HG03432 (cell line): ENCODE results near the gene CYP26A1.
"Not testable (repeated sequence)": the region's sequence is repeated elsewhere in the genome, so short reads cannot be mapped to it uniquely, and the experiment has no call there.

Experiments
- ATAC-seq: cut with Tn5 transposase; IDR thresholded peaks from one replicate; pipeline ENCODE4 v1.9.1; 2021; ENCODE audit warnings: mild to moderate bottlenecking, moderate library complexity; ENCODE audit not compliant: unreplicated experiment

The CYP26A1 gene

DNA sequence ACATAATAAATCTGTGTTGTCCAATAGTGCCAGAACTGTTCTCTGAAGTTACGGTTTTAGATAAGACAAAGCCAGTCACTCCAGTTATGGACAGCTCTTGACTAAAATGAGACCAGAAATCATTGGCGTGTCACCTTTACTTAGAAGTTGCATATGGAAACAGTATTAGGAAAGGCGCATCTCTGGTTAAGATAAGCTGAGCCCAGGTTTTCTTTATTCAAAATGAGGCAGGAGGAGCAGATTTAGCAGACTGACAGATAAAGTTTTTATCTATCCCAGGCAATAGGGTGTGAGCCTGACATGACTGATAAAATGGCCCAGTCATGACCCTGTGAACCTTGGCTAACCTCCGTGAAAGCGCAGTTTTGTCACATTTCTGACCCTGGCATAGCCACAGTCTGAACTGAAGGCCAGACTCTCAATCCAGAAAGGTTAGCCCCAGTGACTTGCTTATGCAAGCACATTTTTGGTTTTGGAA lies 4.2 kb downstream of the CYP26A1 start:
- ATAC-seq, result no peak

DNA sequence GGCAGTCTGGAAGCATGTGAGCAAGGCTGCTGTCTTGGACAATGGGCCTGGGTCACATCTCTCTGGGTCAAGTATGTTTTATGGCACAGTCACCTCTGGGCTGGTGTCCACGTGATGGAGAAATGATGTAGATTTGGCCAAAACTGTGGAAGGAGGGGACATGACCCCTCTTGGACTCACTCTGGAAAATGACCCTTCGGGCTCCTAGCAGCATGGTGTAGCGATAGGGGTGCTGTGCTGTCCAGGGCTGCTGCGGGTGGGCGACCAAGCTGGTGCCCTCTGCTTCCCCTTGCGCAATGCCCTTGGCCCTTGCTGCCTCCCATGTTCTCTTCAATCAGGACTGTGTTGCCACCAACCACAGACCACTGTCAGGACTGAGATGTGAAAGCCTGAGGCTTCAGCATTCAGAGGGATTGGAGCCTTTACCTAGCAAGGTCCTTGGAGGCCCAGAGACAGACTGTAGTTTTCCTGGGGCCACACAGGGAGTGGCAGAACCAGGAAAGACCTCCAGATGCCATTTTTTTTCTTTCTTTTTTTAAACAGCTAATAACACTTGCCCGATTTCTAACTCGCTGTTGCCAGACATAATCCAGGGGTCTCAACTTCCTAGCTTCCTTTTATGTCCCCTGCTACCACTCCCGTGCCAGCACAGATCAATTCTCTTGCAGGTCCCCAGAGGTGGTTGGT lies 6.1 kb downstream of the CYP26A1 start:
- ATAC-seq, result no peak

DNA sequence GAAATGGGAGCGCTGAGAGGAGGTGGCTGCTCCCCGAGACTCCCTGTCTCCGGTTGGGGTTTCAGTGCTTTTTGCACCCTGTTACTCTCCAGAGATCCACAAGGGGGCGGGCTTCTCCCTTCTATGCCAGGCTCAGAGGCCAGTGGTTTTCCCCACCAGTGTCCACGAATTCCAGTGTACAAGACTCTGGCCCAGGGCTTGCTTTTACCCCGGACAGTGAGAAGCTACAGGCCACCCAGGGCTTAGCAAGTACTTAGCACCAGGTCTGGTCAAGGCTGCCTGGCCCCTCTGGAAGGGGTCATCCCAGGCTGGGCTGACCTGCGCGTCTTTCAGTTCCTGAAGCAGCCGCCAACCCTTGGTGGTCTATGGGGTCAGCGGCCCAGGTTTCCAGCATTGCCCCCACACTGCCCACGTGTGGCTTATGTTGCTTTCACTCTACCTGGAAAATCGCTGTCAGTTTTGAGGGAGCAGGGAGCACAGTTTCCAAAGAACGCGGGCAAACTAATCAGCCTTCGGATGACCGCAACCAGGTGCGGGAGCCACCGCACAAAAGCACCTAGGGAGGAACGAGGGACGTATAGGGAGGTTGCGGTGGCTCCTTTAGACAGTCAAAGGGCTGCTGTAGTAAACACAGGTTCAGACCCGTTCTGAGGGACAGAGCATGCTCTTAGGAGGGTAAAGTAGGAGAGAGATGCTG lies 6.8 kb downstream of the CYP26A1 start:
- ATAC-seq, result no peak

DNA sequence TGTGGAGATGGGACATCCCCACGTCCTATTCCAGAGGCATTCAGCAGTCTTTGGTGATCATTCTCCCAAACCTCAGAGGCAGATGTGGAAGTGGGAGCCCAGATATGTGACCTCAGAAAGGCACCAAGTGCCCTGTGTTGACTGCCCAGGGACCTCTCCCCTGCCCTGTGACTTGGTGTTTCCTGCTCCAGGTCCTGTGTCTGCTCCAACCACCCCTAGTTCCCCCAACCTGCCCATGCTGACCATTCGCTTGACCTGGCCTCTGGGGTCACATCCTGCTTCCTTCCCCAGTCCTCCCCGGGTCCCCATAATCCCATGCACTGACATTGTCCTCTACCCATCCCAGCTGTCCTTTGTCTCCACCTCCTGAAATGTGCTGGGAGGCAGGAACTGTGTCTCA lies 7.6 kb downstream of the CYP26A1 start:
- no peak for ATAC-seq

DNA sequence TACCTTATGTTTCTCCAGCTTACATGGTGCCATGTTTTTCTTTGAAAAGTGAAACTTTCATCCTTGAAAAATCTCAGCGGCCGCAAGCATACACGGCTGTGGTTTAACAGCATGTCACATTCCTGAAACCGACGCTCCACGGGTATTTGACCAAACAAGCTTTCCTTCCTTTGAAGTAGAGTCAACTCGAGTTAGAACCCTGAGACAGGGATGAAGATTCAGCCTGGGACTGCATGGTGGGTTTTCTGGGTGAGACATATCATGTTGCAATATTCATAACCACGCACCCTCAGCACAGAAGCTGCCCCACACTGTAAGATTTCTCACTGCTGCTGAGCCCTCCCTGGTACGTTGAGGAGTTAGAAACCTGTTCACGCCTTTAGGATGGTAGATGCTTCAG lies 8.1 kb downstream of the CYP26A1 start:
- no peak for ATAC-seq

DNA sequence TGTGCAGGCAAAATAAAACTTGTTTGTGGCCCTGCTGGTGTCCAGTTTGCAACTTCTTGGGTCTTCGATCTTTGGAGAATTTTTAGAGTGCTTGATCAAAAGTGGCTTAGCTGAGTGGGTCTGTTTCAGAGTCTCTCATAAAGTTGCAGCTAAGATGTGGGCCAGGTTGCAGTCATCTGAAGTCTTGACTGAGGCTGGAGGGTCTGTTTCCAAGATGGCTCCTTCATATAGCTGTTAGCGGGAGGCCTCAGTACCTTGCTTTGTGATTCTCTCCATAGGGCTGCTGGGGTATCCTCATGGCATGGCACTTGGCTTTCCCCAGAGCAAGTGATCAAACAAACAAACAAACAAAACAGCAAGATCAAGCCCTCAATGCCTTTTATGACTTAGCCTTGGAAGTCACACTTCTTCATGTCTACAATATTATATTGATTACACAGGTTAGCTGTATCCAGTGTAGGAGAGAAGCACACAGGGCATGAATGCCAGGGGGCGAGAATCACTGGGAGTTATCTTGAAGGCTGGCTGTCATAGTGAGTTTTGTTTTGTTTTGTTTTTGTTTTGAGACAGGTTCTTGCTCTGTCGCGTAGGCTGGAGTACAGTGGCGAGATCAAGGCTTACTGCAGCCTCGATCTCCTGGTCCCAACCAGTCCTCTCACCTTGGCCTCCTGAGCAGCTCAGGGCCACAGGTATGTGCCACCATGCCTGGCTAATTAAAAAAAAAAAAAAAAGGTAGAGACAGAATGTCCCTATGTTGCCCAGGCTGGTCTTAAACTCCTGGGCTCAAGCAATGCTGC lies 10.2 kb downstream of the CYP26A1 start:
- no peak for ATAC-seq

DNA sequence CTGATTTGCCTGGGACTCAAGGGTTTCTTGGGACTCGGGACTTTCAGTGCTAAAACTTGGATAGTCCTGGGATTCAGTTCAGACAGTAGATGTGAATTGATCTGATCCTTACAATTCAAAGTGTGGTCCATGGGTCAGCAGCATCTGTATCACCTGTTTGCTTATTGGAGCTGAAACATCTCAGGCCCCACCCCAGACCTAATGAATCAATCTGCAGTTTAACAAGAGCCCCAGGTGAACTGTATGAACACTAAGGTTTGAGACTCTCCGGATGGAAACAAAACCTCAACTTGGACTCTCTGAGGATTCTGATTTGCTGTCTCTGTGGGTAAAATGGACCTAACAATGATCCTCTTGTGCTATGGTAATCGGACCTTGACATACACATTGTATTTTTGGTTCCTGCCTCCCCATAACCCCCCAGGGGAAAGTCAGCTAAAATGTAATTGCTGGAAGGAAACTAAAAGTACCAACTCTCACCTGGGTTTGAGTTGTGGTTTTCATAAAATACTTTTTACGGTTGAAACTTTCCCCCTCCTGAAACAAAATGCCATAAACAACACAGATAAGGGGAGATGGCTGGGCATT lies 11.7 kb downstream of the CYP26A1 start:
- no peak for ATAC-seq

DNA sequence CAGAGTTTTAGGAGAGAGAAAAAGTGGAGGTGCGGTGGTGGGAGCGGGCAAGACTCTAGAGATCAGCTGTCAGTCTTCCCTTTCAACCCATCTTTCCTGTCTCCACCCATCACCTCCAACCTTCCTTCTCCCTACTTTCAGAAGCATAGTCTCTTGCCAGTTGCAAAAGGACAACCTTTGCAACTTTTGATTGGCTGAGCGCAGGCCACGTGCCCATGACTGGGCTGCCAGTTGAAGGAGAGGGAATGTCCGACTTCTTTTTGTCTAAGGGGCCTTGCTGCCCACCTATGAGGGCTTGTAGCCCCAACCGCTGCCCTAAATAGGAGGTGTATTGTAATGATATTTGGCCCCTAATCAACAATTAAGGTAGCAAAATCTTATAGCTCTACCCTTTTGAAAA lies 12.6 kb downstream of the CYP26A1 start:
- no peak for ATAC-seq

DNA sequence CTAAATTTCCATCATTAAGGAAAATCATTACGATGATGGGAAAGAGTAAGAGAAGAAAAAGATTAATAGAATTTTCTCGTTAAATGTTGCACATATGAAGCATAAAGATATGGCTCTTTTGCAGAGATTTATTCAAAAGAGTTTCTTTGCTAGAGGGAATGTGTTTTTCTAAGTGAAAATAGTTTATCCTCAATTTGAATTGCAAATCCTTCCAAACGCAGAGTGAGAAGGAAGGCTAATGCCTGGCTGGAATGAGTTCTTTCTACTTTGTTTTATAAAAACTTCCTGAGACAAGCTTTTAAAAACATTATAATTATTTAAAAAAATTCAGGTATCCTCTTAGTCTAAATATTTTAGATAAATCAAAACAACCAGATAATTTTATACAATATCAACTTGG lies 14.2 kb downstream of the CYP26A1 start:
- no peak for ATAC-seq

DNA sequence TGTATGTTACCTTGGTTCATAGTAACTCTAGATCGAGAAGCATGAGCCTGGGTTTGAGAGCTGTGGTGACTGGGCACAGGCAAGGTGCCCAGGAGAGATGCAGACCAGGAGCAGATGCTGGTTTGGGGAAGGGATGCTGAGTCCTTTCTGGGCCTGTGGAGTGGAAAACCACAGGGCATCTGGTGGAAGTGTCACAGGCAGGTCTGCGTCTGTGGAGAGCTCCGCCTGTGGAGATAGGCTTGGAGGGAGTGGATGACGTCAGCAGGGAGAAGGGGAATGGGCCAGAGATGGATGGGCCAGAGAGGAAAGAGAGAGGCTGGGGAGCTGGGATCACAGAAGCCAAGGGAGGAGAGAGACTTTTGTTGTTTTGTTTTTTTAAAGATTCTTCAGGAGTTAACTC lies 14.8 kb downstream of the CYP26A1 start:
- ATAC-seq, result no peak

DNA sequence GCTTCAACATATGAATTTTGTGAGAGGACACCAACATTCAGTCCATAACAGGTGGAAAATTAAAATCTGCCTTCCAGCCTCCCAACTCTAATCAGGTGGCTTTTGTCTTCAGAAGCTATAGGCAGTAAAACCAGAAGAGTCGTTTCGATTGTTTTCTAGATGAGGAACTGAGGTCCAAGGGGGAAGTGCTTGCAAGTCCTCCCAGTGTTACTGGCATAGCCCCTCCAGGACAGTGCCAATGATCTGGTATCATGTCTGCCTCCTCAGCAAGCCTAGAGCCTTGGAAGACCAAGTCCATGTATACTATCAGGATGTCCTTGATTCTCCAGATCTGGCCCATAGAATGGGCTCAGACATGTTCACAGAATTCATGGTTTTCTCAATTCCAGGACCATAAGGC lies 16.9 kb downstream of the CYP26A1 start:
- no peak for ATAC-seq

DNA sequence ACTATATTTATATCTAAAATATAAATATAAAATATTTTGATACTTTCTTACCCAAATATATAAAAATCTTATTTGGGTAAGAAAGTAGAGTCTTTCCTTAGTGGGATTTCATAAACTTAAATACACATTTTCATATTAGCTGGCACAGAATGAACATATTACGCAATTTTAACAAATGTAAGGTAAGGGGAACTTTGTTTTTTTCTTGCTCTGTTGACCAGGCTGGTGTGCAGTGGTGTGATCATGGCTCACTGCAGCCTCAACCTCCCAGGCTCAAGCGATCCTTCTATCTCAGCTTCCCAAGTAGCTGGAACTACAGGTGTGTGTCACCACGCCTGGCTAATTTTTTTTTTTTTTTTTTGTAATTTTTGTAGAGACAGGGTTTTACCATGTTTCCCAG lies 18.3 kb downstream of the CYP26A1 start:
- ATAC-seq, result no peak

DNA sequence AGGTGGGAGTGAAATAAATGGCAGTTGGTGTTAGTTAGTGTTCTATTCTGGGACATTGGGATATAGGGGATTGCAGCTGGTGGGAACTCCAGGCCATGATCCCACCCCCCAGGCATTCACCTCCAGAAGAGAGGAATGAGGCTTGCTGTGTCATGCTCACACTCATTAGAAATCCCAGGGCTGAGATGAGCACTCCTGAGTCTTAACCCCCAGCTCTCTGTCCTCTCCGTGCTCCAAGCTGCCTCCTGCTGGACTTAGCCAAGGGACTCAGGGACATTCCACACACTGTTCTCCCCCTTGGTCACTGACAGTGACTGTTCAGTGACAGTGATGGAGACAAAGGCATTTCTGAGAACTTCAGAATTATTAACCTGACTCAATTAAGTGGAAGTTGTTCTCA lies 21.5 kb downstream of the CYP26A1 start:
- no peak for ATAC-seq

DNA sequence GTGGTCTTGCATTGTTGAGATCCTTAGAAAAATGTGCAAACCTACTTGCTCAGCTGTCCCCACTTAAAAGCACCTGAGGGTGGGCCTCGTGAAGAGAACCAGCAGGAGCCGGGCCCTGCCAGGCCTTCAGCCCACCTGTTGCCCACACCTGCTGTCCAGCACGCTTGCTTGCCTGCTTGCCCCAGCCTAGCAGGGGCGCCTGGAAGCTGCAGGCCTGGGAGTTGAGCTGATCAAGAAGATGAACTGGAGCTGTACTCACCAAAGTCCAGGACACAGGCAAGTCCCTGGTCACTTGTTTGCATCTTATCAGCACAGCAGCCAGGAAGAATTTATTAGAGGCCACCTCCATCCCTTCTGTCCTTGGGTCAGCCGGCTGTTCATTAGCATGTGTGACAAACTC lies 23.2 kb downstream of the CYP26A1 start:
- ATAC-seq, result no peak

DNA sequence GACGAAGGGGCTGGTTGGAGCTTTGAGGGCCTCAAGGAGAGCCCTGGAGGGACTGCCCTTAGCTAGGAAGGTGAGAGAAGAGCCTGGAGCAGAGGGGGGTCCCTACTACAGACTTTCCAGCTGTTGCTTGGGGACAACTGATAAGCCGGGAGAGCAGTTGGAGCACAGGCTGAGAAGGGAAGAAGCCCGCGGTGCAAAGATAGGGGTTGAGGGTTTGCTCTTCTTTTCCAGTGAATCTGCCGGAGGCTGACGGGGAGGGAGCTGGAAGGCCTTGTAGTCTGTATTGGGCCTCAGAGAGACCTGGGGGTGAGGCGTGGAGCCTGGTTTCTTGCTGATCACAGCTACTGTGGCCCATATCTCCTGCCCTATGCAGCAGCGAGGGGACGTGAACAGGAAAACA lies 23.7 kb downstream of the CYP26A1 start:
- no peak for ATAC-seq

DNA sequence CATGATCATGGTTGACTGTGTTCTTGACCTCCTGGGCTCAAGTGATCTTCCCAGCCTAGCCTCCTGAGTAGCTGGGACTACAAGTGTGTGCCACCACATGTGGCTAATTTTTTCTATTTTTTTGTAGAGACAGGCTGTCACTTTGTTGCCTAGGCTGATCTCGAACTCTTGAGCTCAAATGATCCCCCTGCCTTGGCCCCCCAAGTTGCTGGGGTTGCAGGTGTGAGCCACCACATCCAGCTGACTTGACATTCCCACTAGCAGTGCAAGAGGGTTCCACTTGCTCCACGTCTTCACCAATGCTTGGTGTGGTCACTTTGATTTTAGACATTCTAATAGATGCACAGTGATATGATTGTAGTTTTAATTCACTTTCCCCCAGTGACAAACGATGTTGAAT lies 25.1 kb downstream of the CYP26A1 start:
- no peak for ATAC-seq

DNA sequence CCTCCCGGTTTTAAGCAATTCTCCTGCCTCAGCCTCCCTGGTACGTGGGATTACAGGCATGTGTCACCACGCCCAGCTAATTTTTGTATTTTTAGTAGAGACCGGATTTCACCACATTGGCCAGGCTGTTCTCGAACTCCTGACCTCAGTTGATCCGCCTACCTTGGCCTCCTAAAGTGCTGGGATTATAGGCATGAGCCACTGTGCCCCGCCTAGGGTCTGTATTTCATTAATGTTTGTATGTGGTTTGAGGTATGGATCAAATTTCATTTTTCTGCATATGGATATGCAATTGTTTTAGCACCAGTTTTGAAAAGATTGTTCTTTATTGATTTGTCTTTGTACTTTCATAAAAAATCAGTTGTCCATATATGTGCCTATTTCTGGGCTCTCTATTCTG lies 26.0 kb downstream of the CYP26A1 start:
- ATAC-seq, result no peak

DNA sequence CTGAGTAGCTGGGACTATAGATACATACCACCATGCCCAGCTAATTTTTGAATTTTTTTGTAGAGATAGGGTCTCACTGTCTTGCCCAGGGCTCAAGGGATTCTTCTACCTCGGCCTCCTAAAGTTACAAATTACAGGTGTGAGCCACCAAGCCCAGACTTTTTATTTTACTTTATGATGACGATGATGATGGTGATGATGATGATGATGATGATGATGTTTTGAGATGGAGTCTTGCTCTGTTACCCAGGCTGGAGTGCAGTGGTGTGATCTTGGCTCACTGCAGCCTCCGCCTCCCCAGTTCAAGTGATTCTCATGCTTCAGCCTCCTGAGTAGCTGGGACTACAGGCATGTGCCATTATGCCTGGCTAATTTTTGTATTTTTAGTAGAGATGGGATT lies 27.5 kb downstream of the CYP26A1 start:
- ATAC-seq, result not testable (repeated sequence)

DNA sequence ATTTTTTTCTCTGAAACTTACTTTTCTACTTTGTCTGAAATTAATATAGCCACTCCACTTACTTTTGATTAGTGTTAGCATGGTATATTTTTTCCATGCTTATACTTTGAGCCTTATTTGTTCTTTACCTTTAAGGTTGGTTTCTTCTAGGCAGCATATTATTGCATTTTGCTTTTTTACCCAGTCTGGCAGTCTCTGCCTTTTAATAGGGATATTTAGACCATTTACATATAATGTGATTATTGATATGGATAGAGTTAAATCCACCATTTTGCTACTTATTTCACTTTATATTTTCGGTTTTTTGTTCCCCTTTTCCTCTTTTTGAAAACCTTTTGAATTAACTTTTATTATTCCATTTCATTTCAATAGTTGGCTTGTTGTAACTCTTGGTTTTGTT lies 30.3 kb downstream of the CYP26A1 start:
- ATAC-seq, result no peak

DNA sequence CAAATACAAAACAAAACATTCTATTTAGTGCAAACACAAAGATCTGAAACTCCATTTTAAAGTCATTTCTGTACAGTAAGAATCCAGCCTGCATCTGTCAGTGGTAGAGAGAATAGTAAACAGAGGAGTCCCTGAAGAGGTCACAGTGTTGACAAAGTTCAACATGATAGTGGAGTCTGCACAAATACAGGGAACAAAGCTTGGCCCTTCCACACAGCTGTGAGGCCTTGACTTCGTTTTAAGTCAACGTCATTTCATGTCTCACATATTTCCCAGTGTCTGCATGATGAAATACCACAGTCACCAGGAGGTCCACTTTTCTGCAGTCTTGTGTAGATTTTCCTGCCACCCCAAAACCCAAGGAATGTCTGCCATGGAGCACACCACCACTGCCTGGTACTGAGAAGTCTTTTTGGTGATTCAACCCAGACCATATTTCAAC lies 33.0 kb downstream of the CYP26A1 start:
- ATAC-seq, result no peak

DNA sequence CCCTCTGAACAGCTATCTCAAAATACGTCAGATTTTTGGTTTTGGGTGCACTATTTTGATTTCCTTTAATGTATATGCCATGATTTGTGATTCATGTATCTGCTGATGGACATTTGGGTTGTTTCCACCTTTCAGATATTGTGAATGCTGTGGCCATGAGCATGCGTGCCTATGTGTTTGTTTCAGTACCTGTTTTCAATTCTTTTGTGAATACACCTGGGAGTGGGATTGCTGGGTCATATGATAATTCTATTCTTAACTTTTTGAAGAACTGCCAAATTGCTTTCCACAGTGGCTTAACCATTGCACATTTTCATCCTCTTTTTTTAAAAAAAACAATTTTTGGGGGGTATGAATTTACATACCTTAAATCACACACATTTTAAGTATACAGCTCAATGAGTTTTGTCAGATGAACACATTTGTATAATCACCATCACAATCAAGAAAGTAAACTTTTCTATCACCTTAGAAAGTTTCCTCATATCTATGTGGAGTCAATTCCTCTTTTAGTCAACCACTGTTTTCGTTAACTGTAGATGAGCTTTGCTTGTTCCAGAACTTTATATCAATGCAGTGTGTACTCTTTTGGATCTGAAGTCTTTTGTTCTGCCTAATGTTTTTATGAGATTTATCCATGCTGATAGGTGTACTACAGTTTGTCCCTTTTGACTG lies 36.9 kb downstream of the CYP26A1 start:
- ATAC-seq, result peak; percentile 71
